ENCODE data around the gene GEN1.

GRCh38 chr2:17706845-17707244 lies 47.1 kb upstream of the GEN1 start:
- TF ChIP-seq POLR2A (IDR thresholded peaks at IDR 0.05; ENCODE audit: low read length) (no peak), GATA1 (IDR thresholded peaks at IDR 0.05; ENCODE audit: low read depth, low read length) (no peak)
